Astrocyte (in vitro differentiated cells and primary cell): ENCODE data around the gene FGFRL1. TPM values are rescaled to one million over a fixed set of nuclear protein-coding genes. Genes with fewer than 3 reads are reported as not detected.

Experiments
- DNase-seq: peaks from one replicate; pipeline ENCODE4 v3.0.0-alpha.2; 2010; ENCODE audit warnings: low read depth
- FAIRE-seq: peaks from 2 replicates; lab custom pipeline; 2011; peaks lifted over from hg19 to GRCh38; lab: Jason Lieb, UNC
- H2AFZ ChIP-seq: 2 replicates; pipeline ENCODE4 v1.6.0; 2012; ENCODE audit warnings: low read depth, low read length, inconsistent platforms
- H3K27ac ChIP-seq: 2 replicates; pipeline ENCODE4 v1.5.1; 2011; ENCODE audit warnings: low read depth, low read length, inconsistent platforms
- H3K27me3 ChIP-seq: 2 replicates; pipeline ENCODE4 v1.6.0; 2011; ENCODE audit warnings: low read length, inconsistent platforms; ENCODE audit not compliant: insufficient read depth
- H3K36me3 ChIP-seq: 2 replicates; pipeline ENCODE4 v1.5.1; 2011; ENCODE audit warnings: low read length, inconsistent platforms; ENCODE audit not compliant: insufficient read depth
- H3K4me1 ChIP-seq: 2 replicates; pipeline ENCODE4 v1.5.1; 2011; ENCODE audit warnings: low read length, inconsistent platforms; ENCODE audit not compliant: insufficient read depth
- H3K4me2 ChIP-seq: 2 replicates; pipeline ENCODE4 v1.6.0; 2012; ENCODE audit warnings: low read length, inconsistent platforms
- H3K4me3 ChIP-seq: 2 replicates; pipeline ENCODE4 v1.5.1; 2011; ENCODE audit warnings: low read depth, mild to moderate bottlenecking, low read length, inconsistent platforms; ENCODE audit not compliant: insufficient read depth
- H3K79me2 ChIP-seq: 2 replicates; pipeline ENCODE4 v1.6.0; 2012; ENCODE audit warnings: mild to moderate bottlenecking, low read length, inconsistent platforms; ENCODE audit not compliant: insufficient read depth
- H3K9ac ChIP-seq: 2 replicates; pipeline ENCODE4 v1.6.0; 2012; ENCODE audit warnings: mild to moderate bottlenecking, low read length, inconsistent platforms
- H3K9me3 ChIP-seq: 2 replicates; pipeline ENCODE4 v1.5.1; 2012; ENCODE audit warnings: low read depth, mild to moderate bottlenecking, low read length, inconsistent platforms; ENCODE audit not compliant: insufficient read depth
- H4K20me1 ChIP-seq: 2 replicates; pipeline ENCODE4 v1.6.0; 2012; ENCODE audit warnings: low read length, inconsistent platforms; ENCODE audit not compliant: insufficient read depth
- H3K27ac Mint-ChIP-seq: one replicate; pipeline ENCODE4 v1.8.0; 2021; ENCODE audit warnings: mild to moderate bottlenecking, mixed read lengths; ENCODE audit not compliant: unreplicated experiment
- H3K27me3 Mint-ChIP-seq: one replicate; pipeline ENCODE4 v1.8.0; 2021; ENCODE audit warnings: low read depth, mixed read lengths; ENCODE audit not compliant: unreplicated experiment
- H3K36me3 Mint-ChIP-seq: one replicate; pipeline ENCODE4 v1.8.0; 2021; ENCODE audit warnings: low read depth, mixed read lengths; ENCODE audit not compliant: unreplicated experiment
- H3K4me1 Mint-ChIP-seq: one replicate; pipeline ENCODE4 v1.8.0; 2021; ENCODE audit warnings: low read depth, mixed read lengths; ENCODE audit not compliant: unreplicated experiment
- H3K4me3 Mint-ChIP-seq: one replicate; pipeline ENCODE4 v1.8.0; 2021; ENCODE audit warnings: mild to moderate bottlenecking, moderate library complexity, mixed read lengths; ENCODE audit not compliant: unreplicated experiment
- H3K9me3 Mint-ChIP-seq: one replicate; pipeline ENCODE4 v1.8.0; 2021; ENCODE audit warnings: mild to moderate bottlenecking, mixed read lengths; ENCODE audit not compliant: unreplicated experiment
- CTCF ChIP-seq: IDR thresholded peaks from 2 replicates; pipeline ENCODE4 v1.5.1; 2011; ENCODE audit warnings: low read depth, mild to moderate bottlenecking, inconsistent platforms, low read length, moderate library complexity; ENCODE audit not compliant: insufficient read depth
- EZH2 ChIP-seq: IDR thresholded peaks from 2 replicates; pipeline ENCODE4 v1.6.1; 2012; ENCODE audit warnings: mild to moderate bottlenecking, low read length, inconsistent platforms; ENCODE audit not compliant: insufficient read depth
- total RNA-seq: library from RNA; stranded (reverse); gene quantifications from 2 replicates; pipeline ENCODE4 v1.2.1, GENCODE V29; 2021

Gene FGFRL1
- total RNA-seq, 1 donor from 2014 or later: 64.2 TPM

GRCh38 chr4:965048-965765 is 46.2 kb upstream of the FGFRL1 start:
- H3K4me2 ChIP-seq: no peak overlapping the region
- Mint-ChIP-seq H3K4me1 (no peaks in the 10 kb centered on the region), H3K27me3 (no peaks in the 10 kb centered on the region), H3K9me3 (no peaks in the 10 kb centered on the region), H3K36me3 (peaks cover 2% of the 10 kb centered on the region), H3K4me3 (no peak overlapping the region), H3K27ac (no peak overlapping the region)
- DNase-seq (no peak), FAIRE-seq (no peak)
- no peaks in the 10 kb centered on the region for H3K36me3 ChIP-seq
- no peaks in the 10 kb centered on the region for H3K79me2 ChIP-seq
- no peak overlapping the region for H3K4me3 ChIP-seq
- H3K9me3 ChIP-seq: no peaks in the 10 kb centered on the region
- no peak overlapping the region for H3K9ac ChIP-seq
- no peaks in the 10 kb centered on the region for H3K27me3 ChIP-seq
- H2AFZ ChIP-seq: no peak overlapping the region
- no peak for TF ChIP-seq CTCF
- no peak for TF ChIP-seq EZH2
- no peak overlapping the region for H3K27ac ChIP-seq
- H3K4me1 ChIP-seq: no peaks in the 10 kb centered on the region
- peaks cover 12% of the 10 kb centered on the region for H4K20me1 ChIP-seq

GRCh38 chr4:965766-966134 is 45.7 kb upstream of the FGFRL1 start:
- H3K27ac Mint-ChIP-seq: no peak overlapping the region
- no peaks in the 10 kb centered on the region for H3K9me3 Mint-ChIP-seq
- H3K4me1 Mint-ChIP-seq: no peaks in the 10 kb centered on the region
- H3K4me3 Mint-ChIP-seq: no peak overlapping the region
- no peaks in the 10 kb centered on the region for H3K9me3 ChIP-seq
- DNase-seq: no peak
- H3K9ac ChIP-seq: no peak overlapping the region
- H2AFZ ChIP-seq: no peak overlapping the region
- H3K4me2 ChIP-seq: no peak overlapping the region
- no peaks in the 10 kb centered on the region for H3K79me2 ChIP-seq
- no peak overlapping the region for H3K4me3 ChIP-seq
- H3K4me1 ChIP-seq: no peaks in the 10 kb centered on the region
- FAIRE-seq: no peak
- peaks cover 17% of the 10 kb centered on the region for H4K20me1 ChIP-seq
- H3K27me3 Mint-ChIP-seq: no peaks in the 10 kb centered on the region
- no peaks in the 10 kb centered on the region for H3K36me3 ChIP-seq
- TF ChIP-seq EZH2: no peak
- no peak for TF ChIP-seq CTCF
- no peaks in the 10 kb centered on the region for H3K27me3 ChIP-seq
- H3K36me3 Mint-ChIP-seq: peaks cover 5% of the 10 kb centered on the region
- H3K27ac ChIP-seq: no peak overlapping the region
